ENCODE data around the gene SAPCD2. TPM values are rescaled to one million over a fixed set of nuclear protein-coding genes. Genes with fewer than 3 reads are reported as not detected.
"Not testable (repeated sequence)": the region's sequence is repeated elsewhere in the genome, so short reads cannot be mapped to it uniquely, and the experiment has no call there.

The SAPCD2 gene
- total RNA-seq, 1 donor from 2014 or later: 2.4 TPM

GRCh38 chr9:137064880-137065164 is 5.5 kb downstream of the SAPCD2 start:
- no peak for DNase-seq (ENCODE audit: low spot score)

- peak; percentile 59 for DNase-seq (ENCODE audit: low spot score)
These were observed 6.1 kb downstream of the SAPCD2 start for GRCh38 chr9:137064027-137064879.

- no peak for DNase-seq (ENCODE audit: low spot score)
These were observed 6.9 kb downstream of the SAPCD2 start for GRCh38 chr9:137063311-137064026.

GRCh38 chr9:137062798-137063197 is 7.6 kb downstream of the SAPCD2 start:
- not testable (repeated sequence) for DNase-seq (ENCODE audit: low spot score)

GRCh38 chr9:137062384-137062783 is 8.0 kb downstream of the SAPCD2 start:
- DNase-seq (ENCODE audit: low spot score): no peak

GRCh38 chr9:137058521-137059234 is 11.7 kb downstream of the SAPCD2 start:
- DNase-seq (ENCODE audit: low spot score): no peak

- DNase-seq (ENCODE audit: low spot score): no peak
These were observed 12.8 kb downstream of the SAPCD2 start for GRCh38 chr9:137057545-137057944.

- no peak for DNase-seq (ENCODE audit: low spot score)
These were observed 13.5 kb downstream of the SAPCD2 start for GRCh38 chr9:137056739-137057415.

- peak; percentile 94 for DNase-seq (ENCODE audit: low spot score)
These were observed 14.7 kb downstream of the SAPCD2 start for GRCh38 chr9:137055385-137056364.

- DNase-seq (ENCODE audit: low spot score): no peak
These were observed 15.4 kb downstream of the SAPCD2 start for GRCh38 chr9:137054932-137055384.

GRCh38 chr9:137053944-137054931 is 16.1 kb downstream of the SAPCD2 start, which contains the start of gene ENTPD2:
TSS of gene ENTPD2 (minus strand) at chr9:137054061. CDS start at chr9:137053997, 64 bp downstream.
- peak; percentile 60 for DNase-seq (ENCODE audit: low spot score)

- no peak for DNase-seq (ENCODE audit: low spot score)
These were observed 17.1 kb downstream of the SAPCD2 start for GRCh38 chr9:137052998-137053943.

- DNase-seq (ENCODE audit: low spot score): no peak
These were observed 18.1 kb downstream of the SAPCD2 start for GRCh38 chr9:137052293-137052692.

GRCh38 chr9:137051145-137051724 is 19.1 kb downstream of the SAPCD2 start:
- DNase-seq (ENCODE audit: low spot score): no peak

GRCh38 chr9:137050570-137050969 is 19.8 kb downstream of the SAPCD2 start:
- DNase-seq (ENCODE audit: low spot score): no peak

- DNase-seq (ENCODE audit: low spot score): peak; percentile 69
These were observed 20.6 kb downstream of the SAPCD2 start for GRCh38 chr9:137049544-137050449.

All from mucosa of gallbladder (tissue), 1 donor.